MM.1S (cell line): ENCODE data around the gene RREB1.

ENCODE experiments used
- DNase-seq: peaks from one replicate; pipeline ENCODE4 v3.0.0-alpha.2; 2015
- H2AFZ ChIP-seq: fragments of 300-600 bp; sonication (generic); 2 replicates; pipeline ENCODE4 v1.6.0; 2016; ENCODE audit warnings: antibody characterized with exemption, low read length
- H3F3A ChIP-seq: fragments of 300-600 bp; sonication (generic); 2 replicates; pipeline ENCODE4 v1.6.1; 2016; ENCODE audit warnings: mild to moderate bottlenecking, antibody characterized with exemption, low read length, moderate library complexity, mixed read lengths; ENCODE audit not compliant: insufficient read depth
- H3K27ac ChIP-seq: fragments of 300-600 bp; sonication (generic); 2 replicates; pipeline ENCODE4 v1.5.1; 2016; ENCODE audit warnings: mild to moderate bottlenecking, low read length
- H3K27me3 ChIP-seq: fragments of 300-600 bp; sonication (generic); replicated peaks from 2 replicates; pipeline ENCODE4 v1.6.0; 2016; ENCODE audit warnings: low read length; ENCODE audit not compliant: insufficient read depth
- H3K36me3 ChIP-seq: fragments of 300-600 bp; sonication (generic); replicated peaks from 2 replicates; pipeline ENCODE4 v1.6.1; 2016; ENCODE audit warnings: mild to moderate bottlenecking, low read length, mixed read lengths; ENCODE audit not compliant: insufficient read depth
- H3K4me1 ChIP-seq: fragments of 300-600 bp; sonication (generic); 2 replicates; pipeline ENCODE4 v1.6.1; 2016; ENCODE audit warnings: low read length, mixed read lengths
- H3K4me2 ChIP-seq: fragments of 300-600 bp; sonication (generic); 2 replicates; pipeline ENCODE4 v1.6.0; 2016; ENCODE audit warnings: low read depth, low read length
- H3K4me3 ChIP-seq: fragments of 300-600 bp; sonication (generic); 2 replicates; pipeline ENCODE4 v1.5.1; 2016; ENCODE audit warnings: low read length, mixed read lengths
- H3K79me2 ChIP-seq: fragments of 300-600 bp; sonication (generic); 2 replicates; pipeline ENCODE4 v1.6.1; 2016; ENCODE audit warnings: mixed run types, low read length, mixed read lengths
- H3K9ac ChIP-seq: fragments of 300-600 bp; sonication (generic); 2 replicates; pipeline ENCODE4 v1.6.1; 2016; ENCODE audit warnings: low read length, mixed read lengths
- H3K9me2 ChIP-seq: fragments of 300-600 bp; sonication (generic); replicated peaks from 2 replicates; pipeline ENCODE4 v1.6.1; 2016; ENCODE audit warnings: mild to moderate bottlenecking, low read length, mixed read lengths; ENCODE audit not compliant: insufficient read depth
- H3K9me3 ChIP-seq: fragments of 300-600 bp; sonication (generic); replicated peaks from 2 replicates; pipeline ENCODE4 v1.6.1; 2016; ENCODE audit warnings: mild to moderate bottlenecking, low read length, mixed read lengths; ENCODE audit not compliant: insufficient read depth
- H4K20me1 ChIP-seq: fragments of 300-600 bp; sonication (generic); 2 replicates; pipeline ENCODE4 v1.6.1; 2016; ENCODE audit warnings: mild to moderate bottlenecking, low read length, moderate library complexity, mixed read lengths; ENCODE audit not compliant: insufficient read depth
- CTCF ChIP-seq: fragments of 300-600 bp; sonication (generic); IDR thresholded peaks from 2 replicates; pipeline ENCODE4 v1.5.1; 2016; ENCODE audit warnings: antibody characterized with exemption, low read length, mixed read lengths
- EZH2 ChIP-seq: fragments of 300-600 bp; sonication (generic); optimal IDR thresholded peaks from 2 replicates; pipeline ENCODE3; 2017; ENCODE audit warnings: low read depth, mild to moderate bottlenecking, antibody characterized with exemption, low read length, mixed read lengths
- EZH2phosphoT487 ChIP-seq: fragments of 300-600 bp; sonication (generic); IDR thresholded peaks from 2 replicates; pipeline ENCODE4 v1.6.1; 2018; ENCODE audit warnings: antibody characterized with exemption, low read length

Gene RREB1

GRCh38 chr6:7246401-7247178 lies 138.8 kb downstream of the RREB1 start:
- H4K20me1 ChIP-seq: no peaks in the 10 kb centered on the region
- H3K79me2 ChIP-seq: no peaks in the 10 kb centered on the region
- H3K36me3 ChIP-seq: no peaks in the 10 kb centered on the region
- no peak overlapping the region for H3K4me3 ChIP-seq
- no peak overlapping the region for H3K4me2 ChIP-seq
- no peaks in the 10 kb centered on the region for H3K27me3 ChIP-seq
- H2AFZ ChIP-seq: no peak overlapping the region
- peaks cover 18% of the 10 kb centered on the region; the same call in 1 of the 2 replicates for H3F3A ChIP-seq
- no peak overlapping the region for H3K27ac ChIP-seq
- DNase-seq: no peak
- H3K9me3 ChIP-seq: no peaks in the 10 kb centered on the region
- TF ChIP-seq EZH2phosphoT487: no peak
- TF ChIP-seq CTCF: no peak
- TF ChIP-seq EZH2: no peak
- no peaks in the 10 kb centered on the region for H3K9me2 ChIP-seq
- peaks cover 18% of the 10 kb centered on the region for H3K4me1 ChIP-seq
- no peak overlapping the region for H3K9ac ChIP-seq

GRCh38 chr6:7247179-7247456 lies 139.4 kb downstream of the RREB1 start:
- Histone ChIP-seq H3K27ac (no peak overlapping the region), H3K27me3 (no peaks in the 10 kb centered on the region), H3K9me3 (no peaks in the 10 kb centered on the region), H4K20me1 (no peaks in the 10 kb centered on the region), H3K79me2 (no peaks in the 10 kb centered on the region), H3K9me2 (no peaks in the 10 kb centered on the region), H3K9ac (no peak overlapping the region), H3F3A (peaks cover 12% of the 10 kb centered on the region; the same call in 1 of the 2 replicates), H3K4me2 (no peak overlapping the region), H3K4me1 (peaks cover 13% of the 10 kb centered on the region), H3K4me3 (no peak overlapping the region), H2AFZ (no peak overlapping the region), H3K36me3 (no peaks in the 10 kb centered on the region)
- TF ChIP-seq EZH2phosphoT487 (no peak), CTCF (no peak), EZH2 (no peak)
- no peak for DNase-seq

- Histone ChIP-seq H3K4me1 (0 out of 2 replicates have a peak, but pooled peaks cover 6% of the 10 kb centered on the region), H3K27me3 (no peaks in the 10 kb centered on the region), H3K79me2 (no peaks in the 10 kb centered on the region), H3K9me2 (no peaks in the 10 kb centered on the region), H3K4me3 (no peak overlapping the region), H3K27ac (no peak overlapping the region), H2AFZ (no peak overlapping the region), H3K4me2 (no peak overlapping the region), H3F3A (peaks cover 6% of the 10 kb centered on the region; the same call in 1 of the 2 replicates), H3K9ac (no peak overlapping the region), H4K20me1 (no peaks in the 10 kb centered on the region), H3K9me3 (no peaks in the 10 kb centered on the region), H3K36me3 (no peaks in the 10 kb centered on the region)
- DNase-seq: no peak
- TF ChIP-seq CTCF: no peak
Measured at GRCh38 chr6:7247828-7248227, 140.1 kb downstream of the RREB1 start.
